Activated T-helper 1 cell treated with Interleukin-2 at 50 U/mL for 16 hours (primary cell): ENCODE measurements around the gene KCTD13.
"Not testable (repeated sequence)": the region's sequence is repeated elsewhere in the genome, so short reads cannot be mapped to it uniquely, and the experiment has no call there.

Experiments
- DNase-seq: peaks from one replicate; pipeline ENCODE4 v3.0.0-alpha.2; 2020; ENCODE audit warnings: low read depth

KCTD13 gene, protein sequence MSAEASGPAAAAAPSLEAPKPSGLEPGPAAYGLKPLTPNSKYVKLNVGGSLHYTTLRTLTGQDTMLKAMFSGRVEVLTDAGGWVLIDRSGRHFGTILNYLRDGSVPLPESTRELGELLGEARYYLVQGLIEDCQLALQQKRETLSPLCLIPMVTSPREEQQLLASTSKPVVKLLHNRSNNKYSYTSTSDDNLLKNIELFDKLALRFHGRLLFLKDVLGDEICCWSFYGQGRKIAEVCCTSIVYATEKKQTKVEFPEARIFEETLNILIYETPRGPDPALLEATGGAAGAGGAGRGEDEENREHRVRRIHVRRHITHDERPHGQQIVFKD

DNA sequence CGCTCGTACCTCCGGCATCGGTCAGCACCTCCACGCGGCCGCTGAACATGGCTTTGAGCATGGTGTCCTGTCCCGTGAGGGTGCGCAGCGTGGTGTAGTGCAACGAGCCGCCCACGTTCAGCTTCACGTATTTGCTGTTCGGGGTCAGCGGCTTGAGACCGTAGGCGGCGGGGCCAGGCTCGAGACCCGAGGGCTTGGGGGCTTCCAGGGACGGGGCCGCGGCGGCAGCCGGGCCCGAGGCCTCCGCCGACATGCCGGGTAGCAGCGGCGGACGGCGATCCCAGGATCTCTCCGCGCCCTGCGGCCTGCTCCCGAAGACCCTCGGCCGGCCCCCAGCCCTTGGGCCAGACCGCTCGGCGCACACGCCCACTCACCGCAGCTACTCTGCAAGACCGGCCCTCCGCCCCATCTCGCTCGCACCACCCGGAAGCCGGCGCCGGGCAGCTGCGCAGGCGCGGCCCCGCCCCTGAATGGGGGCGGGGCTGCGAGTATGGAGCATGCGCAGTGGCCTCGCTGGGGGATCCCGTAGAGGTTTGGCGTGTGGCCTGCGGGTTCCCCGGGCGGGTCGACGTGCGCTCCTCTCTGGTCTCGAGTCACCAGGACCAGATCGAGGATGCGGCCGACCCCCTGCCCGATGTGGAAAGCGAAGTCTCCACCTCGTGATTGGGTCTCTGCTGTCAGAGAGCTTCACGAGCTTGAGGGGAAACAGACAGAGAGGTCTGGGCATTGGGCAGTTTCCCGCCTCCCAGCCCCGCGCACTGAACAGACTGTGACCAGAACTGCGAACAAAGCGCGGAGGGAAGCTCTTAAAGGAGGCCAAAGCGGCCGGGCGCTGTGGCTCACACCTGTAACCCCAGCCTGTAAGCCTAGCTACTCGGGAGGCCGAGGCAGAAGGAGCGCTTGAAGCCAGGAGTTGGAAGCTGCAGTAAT, at the start of gene KCTD13:
TSS of gene KCTD13 (minus strand) at position 446 of the 930 bp plus-strand sequence. CDS start at position 253, 193 bp downstream.
- DNase-seq, result peak; percentile 86

DNA sequence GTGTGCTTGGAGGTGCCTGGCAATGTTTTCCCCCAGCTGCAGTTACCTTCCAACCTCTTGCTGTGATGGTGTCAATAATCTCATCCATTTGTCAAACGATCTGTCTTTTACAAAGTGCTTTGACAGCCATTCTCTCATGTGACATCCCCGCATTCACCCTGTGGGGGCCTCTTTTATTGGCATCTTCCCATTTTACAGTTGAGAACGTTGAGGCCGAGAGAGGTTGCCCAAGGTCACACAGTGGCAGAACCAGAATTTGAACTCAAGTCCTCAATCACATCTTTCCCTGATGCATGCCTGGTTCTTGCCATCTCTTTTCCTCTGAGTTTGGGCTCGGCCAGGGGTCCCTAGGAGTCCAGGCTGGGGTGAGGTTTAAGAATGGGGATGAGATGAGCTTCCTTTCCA, 49.1 kb upstream of the KCTD13 start:
- no peak for DNase-seq

DNA sequence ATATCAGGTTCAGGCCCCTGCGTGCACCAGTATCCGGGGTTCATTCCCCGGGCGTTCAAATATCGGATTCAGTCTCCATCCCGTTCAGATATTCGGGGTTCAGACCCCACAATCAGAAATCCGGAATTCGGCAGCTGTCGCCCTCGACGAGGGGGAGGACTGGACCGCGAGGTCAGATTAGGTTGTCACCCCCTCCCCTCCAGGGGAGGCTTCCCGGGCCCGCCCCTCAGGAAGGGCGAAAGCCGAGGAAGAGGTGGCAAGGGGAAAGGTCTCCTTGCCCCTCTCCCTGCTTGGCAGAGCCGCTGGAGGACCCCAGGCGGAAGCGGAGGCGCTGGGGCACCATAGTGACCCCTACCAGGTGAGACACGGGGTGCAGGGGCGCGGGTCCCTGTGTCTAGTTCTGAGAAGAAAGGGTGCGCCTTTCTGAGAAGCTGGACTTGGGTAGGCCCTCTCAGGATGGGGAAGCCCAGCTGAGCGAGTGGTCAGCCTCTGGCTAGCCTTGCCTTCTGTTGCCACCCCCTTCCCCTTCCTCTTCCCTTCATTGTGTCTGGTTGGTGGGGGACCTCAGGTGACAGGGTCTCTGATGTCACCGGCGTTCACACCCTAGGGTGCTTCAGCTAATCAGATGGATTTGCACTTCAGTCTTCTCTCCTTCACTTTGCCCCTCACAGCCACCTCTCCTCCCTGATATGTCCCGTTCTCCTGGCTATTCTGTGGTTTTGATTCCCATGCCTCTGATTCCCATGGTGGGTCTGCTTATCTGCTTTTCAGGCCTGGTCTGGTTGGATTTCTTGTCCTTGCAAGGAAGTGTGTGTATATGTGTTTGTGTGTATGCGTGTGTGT, 48.5 kb upstream of the KCTD13 start:
- no peak for DNase-seq

DNA sequence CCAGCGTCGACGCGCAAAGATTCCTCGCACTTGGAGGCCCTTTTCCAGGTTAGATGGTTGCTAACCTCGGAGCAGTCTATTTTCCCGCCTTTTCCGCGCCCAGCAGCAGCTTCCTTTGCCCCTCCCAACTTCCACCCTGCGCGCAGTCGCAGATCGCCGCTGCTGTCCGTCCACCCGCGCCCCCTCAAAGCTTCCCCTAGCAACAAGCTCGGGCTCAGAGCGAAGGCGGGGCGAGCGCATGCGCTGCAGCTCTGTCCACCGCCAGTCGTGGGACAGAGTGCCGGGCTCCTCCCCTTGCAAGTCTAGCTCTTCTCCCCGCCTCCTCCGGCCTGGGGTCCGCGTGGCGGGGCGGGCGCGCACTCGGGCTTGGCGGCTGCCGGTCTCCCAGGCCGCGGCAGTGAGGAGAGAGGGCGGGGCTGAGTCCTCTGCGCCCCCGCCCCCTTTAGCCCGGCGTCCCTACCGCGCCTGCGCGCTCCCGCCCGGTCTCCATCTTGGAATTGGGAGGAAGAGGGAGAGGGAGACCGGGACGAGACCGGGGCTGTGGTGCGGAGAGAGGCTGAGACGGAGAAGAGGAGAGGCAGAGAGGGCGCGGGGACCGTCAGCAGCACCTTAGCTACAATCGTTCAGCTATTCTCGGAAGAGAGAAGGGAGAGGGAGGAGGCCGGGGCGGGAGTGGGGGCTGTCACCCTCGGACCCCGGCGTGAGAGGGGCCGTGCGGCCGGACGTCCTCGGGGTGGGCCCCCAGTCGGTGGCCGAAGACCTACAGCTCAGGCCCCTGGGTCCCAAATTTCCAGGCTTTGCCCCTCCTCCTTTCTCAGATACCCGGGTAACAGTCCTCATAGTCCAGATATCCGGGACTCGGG, 47.6 kb upstream of the KCTD13 start, which contains the start of gene TAOK2:
TSS of gene TAOK2 (plus strand) at position 485 of the 863 bp plus-strand sequence. CDS start 3,905 bp downstream, outside the sequence.
- DNase-seq, result peak; percentile 90

DNA sequence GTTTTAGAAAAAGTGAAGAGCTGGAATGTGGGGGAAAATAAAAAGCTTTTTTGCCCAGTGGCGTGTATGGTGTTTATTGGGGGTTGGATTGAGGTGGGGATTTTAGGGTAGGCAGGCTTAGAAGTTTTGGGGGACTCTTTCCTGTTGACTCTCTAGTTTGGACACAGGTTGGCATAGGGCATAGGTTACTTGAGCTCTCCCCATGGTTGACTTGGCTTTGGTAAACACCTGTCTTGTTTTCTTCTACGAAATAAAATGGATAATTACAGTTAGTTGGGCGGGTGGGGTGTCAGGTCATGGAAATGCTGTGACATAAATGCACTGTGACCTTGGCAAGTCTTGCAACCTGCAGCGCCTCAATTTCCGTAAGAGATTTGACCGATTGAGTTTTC, 47.0 kb upstream of the KCTD13 start:
- DNase-seq, result no peak

DNA sequence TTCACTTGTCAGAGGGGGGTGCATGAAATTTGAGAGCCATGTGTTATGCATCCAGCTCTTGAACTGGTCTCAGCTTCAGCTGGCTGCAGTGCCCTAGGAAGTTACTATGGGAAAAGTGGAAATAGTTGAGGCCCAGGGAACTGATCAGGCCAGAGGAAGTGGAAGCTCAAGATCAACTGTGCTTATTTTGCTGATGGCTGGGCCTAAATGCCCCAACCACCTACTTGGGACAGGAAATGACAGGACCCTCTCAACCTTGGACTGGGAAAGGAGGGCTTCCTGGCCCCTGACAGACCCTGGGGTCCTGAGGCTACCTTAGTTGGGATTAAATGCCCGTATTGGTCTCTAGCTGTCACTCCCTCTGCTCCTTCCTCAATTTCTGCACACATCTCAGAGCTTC, 46.5 kb upstream of the KCTD13 start:
- DNase-seq, result no peak

DNA sequence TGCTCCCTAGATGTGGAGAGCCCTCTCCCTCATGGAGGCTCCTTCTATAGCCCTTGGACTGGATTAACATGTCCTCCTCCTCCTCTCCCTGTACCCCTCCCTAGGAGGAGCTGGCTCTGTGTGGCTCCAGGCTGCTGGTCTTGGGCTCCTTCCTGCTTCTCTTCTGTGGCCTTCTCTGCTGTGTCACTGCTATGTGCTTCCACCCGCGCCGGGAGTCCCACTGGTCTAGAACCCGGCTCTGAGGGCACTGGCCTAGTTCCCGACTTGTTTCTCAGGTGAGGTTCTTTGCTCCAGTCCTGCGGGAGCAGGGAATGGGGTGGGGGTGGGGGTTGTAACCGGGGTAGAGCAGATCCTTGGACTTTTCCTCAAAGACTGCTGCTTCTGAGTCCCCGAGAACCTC, 45.3 kb upstream of the KCTD13 start:
- DNase-seq, result no peak

DNA sequence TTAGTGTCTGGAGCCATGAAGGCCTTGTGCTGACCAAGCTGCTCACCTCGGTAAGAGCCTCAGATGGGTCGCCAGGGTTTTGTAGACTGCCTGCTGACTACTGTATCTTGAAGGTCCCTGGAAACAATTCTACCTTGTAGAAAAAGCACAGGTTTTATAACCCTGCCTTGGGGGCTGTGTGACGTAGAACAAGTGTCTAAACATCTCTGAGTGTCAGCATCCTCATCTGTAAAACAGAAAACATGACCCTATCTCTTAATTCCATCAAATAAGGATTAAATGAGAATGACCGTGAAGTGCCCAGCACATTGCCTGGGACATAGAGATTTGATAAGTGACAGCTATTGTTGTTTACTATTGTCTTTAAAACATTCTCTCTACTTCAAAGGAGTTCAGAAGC, 42.2 kb upstream of the KCTD13 start:
- DNase-seq, result no peak

DNA sequence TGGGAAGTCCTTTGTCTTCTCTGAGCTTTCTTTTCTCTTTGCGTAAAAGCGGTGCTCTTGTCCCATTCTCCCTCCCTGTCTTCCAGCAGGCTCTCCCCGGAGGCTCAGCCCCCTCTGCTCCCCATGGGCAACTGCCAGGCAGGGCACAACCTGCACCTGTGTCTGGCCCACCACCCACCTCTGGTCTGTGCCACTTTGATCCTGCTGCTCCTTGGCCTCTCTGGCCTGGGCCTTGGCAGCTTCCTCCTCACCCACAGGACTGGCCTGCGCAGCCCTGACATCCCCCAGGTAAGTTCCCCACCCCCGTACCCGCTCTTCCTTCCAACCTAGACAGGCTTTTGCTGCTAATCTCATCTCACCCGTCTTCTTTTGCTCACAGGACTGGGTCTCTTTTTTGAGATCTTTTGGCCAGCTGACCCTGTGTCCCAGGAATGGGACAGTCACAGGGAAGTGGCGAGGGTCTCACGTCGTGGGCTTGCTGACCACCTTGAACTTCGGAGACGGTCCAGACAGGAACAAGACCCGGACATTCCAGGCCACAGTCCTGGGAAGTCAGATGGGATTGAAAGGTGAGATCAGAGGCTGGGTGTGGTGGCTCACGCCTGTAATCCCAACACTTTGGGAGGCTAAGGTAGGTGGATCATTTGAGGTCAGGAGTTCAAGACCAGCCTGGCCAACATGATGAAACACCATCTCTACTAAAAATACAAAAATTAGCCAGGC, 37.2 kb upstream of the KCTD13 start:
- no peak for DNase-seq

DNA sequence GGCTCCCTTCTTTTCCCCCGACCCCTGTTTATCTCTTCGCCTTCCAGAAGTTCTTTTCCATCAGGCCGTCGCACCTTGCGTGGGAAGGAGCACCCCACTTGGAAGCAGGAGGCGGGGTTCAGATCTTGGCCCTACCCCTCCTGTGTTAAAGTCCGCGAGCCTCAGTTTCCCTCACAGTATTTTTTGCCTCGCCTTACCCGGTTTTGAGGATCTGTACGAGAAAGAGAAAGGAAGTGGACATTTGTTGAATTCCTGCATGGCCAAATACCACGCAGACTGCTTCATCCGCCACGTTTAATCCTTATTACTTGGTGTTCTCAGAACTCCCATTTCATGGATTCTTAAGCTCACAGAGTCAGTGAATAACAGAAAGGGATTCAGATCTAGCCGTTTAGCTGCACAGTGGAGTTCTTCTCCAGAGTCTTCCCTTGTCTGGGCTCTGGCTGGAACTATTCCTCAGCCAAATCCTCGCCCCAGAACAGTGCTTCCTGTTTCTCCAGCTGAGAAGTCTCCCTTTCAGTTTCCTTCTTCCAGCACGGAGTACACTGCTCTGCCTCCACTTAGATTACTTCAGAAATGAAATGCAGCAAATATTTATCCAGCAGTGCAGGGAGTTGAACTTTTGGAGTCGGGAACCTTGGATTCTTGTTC, 36.4 kb upstream of the KCTD13 start:
- DNase-seq, result no peak

DNA sequence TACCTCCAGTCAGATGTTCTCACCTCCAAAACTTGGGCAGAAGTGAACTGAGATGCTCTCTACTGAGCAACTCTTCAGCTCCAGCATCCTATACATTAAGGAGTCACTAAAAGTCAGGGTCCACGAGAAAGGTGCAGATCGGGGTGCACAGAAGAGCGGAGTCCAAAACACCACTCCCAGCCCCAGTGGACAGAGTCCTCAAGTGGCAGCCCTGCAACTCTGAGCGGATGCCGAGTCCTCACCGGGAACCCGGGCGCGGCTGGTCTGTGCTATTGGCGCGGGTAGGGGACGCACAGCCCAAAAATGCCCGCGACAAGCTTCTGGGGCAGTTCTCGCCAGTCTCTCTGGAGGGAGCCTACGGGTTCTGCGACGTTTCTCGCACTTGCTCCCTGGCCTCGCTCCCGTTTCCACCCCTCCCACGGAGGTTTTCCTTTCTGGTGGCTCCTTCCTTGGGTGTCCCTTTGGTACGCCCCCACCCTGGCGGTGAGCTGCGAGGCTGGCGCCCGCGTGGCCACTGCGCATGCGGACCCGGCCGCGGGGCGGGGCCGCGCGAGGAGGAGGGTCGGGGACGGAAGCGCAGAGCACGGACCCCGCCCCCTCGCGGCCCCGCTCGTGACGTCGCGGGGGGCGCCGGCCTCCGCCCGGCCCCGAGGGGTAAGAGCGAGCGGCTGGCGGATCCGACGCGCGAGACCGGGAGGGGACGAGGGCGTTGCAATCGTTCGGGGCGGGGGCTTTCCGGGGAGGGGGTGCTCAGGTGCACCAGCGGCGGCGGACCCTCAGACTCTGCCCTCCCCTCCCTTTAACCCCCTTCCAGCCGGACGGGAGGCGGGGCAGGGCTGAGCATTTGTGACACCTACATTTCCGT, 35.7 kb upstream of the KCTD13 start, which contains the start of gene TMEM219:
TSS of gene TMEM219 (plus strand) at position 601 of the 865 bp plus-strand sequence. CDS start 1,065 bp downstream, outside the sequence.
- DNase-seq, result peak; percentile 96

DNA sequence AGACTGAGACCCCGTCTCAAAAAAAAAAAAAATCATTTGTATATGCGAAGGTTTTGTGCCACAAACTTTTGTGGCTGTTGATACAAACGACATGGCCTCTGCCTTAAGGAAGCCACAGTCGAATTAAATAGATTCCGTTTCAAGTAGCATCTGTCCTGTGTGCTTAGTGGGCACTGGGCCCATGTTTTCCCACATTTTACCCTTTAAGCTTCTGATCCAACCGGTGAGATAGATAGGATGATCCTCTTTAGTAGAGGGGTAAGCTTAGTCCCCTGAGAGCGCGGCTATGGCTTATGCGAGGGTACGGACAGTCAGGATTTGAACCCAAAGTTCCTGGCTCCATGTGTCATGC, 35.1 kb upstream of the KCTD13 start:
- no peak for DNase-seq

DNA sequence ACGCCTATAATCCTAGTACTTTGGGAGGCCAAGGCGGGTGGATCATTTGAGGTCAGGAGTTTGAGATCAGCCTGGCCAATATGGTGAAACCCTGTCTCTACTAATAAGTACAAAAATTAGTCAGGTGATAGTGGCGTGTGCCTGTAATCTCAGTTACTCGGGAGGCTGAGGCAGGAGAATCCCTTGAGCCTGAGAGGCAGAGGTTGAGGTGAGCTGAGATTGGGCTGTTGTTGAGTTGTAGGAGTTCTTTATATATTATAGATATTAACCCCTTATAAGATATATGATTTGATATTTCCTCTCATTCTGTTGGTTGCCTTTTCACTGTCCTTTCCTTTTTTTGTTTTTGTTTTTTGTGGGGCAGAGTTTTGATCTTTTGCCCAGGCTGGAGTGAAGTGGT, 33.8 kb upstream of the KCTD13 start:
- not testable (repeated sequence) for DNase-seq

DNA sequence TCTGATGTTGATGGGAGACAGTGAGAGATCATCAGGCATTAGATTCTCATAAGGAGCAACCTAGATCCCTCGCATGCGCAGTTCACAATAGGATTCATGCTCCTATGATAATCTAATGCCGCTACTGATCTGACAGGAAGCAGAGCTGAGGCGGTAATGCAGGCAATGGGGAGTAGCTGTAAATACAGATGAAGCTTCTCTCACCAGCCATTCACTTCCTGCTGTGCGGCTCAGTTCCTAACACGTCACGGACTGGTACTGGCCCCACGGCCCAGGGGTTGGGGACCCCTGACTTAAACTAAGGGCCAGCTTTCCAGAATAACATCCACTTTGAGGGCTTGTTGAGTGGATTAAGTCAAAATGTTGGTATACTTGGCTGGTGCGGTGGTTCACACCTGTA, 33.3 kb upstream of the KCTD13 start:
- no peak for DNase-seq

DNA sequence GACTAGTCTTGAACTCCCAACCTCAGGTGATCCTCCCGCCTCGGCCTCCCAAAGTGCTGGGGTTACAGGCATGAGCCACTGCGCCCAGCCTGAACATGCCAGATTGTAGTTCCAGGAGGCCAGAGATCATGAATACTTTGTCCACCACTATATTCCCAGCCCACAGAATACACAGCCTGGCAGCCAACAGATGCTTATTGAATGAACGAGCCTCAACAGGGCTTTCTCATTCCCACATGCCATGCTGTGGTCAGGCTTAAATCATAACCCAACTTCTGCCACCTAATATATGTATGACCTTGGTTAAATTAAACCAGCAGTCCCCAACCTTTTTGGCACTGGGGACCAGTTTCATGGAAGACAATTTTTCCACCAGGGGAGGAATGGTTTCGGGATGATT, 32.7 kb upstream of the KCTD13 start:
- DNase-seq, result no peak

DNA sequence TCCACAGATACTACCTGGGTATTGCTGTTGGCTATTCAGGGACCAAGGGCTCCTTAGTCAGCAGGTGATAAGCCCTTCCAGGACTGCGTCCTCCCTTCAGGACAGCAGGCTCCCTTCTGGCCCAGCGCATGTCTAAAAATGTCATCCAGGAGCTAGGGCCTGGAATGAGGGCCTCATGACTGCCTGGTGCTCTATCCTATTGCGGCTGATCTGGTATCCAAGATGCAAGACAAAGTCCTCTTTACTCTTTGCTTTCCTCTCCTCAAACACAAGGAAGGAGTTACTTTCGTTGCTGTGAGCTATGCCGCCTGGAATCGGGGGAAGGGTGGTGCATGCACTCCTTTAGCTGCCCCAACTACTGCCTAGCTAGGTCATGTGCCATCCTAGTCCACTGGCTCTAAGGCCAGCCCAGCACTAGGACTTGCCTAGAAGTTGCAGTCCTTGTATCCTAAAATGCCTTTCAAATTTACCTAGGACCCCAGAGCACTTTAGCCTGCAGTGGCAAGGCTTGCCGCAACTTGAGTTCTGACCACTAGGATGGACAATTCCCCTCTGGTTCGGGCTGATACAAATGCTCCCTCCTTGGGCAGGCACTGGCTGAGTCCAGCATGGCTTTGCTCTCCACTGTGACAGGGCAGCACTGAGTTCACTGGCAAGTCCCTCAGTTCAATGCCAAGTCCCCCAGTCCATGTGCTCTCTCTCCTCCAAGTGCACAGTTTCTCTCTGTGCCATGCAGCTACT, 25.8 kb upstream of the KCTD13 start:
- DNase-seq, result no peak

DNA sequence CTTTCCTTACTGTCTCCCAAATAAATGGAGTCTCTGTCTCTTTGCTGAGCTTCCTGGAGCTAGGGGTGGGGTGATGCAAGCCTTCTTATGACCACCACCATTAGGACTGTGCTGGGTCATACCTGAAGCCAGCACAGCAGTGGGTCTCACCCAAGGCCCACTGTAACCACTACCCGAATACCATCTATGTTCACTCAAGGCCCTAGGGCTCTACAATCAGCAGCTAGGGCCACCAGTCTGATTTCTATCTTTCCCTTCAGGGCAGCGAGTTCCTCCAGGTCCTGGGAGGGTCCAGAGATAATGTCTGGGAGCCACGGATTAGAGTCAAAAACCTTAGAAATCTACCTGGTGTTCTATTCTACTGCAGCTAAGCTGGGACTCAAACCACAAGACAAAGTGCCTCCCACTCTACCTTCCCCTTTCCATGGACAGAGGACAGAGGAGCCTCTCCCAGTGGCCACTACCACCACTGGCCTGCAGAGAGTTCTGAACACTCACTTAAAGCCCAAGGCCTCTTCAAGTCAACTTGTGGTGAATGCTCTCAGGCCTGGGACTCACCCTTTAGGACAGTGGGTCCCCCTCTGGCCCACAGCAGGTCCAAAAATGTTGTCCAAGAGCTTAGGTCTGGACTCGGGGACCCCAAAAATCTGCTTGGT, 24.9 kb upstream of the KCTD13 start:
- DNase-seq, result no peak

DNA sequence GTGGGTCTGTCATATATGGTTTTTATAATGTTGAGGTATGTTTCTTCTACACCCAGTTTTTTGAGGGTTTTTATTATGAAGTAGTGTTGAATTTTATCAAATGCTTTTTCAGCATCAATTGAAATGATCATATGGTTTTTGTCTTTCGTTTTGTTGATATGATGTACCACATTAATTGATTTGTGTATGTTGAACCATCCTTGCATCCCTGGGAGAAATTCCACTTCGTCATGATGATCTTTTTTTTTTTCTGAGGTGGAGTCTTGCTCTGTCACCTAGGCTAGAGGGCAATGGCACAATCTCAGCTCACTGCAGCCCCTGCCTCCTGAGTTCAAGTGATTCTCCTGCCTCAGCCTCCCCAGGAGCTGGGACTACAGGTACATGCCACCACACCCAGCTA, 21.9 kb upstream of the KCTD13 start:
- no peak for DNase-seq
